Colonic mucosa (tissue), 4 donors: Measurements from ENCODE around the gene GYS2. TPM values are rescaled to one million over a fixed set of nuclear protein-coding genes. Genes with fewer than 3 reads are reported as not detected.

Experiments used
- DNase-seq: peaks from one replicate; pipeline ENCODE4 v3.0.0-alpha.2; 2020
- H3K27ac ChIP-seq: fragments of 200-600 bp; one replicate; pipeline ENCODE4 v1.8.0; 2021
- H3K27me3 ChIP-seq: fragments of 200-600 bp; one replicate; pipeline ENCODE4 v1.8.0; 2021
- H3K36me3 ChIP-seq: fragments of 200-600 bp; one replicate; pipeline ENCODE4 v1.8.0; 2021
- H3K4me1 ChIP-seq: fragments of 200-600 bp; one replicate; pipeline ENCODE4 v1.8.0; 2021; ENCODE audit warnings: mild to moderate bottlenecking
- H3K4me3 ChIP-seq: fragments of 200-600 bp; one replicate; pipeline ENCODE4 v1.8.0; 2021
- H3K9ac ChIP-seq, 2 donors: one replicate each; pipeline ENCODE4 v1.7.0; 2013; ENCODE audit warnings: control low read depth in 2 of 2, low read depth in 2 of 2, low read length in 2 of 2
- H3K9me3 ChIP-seq: fragments of 200-600 bp; one replicate; pipeline ENCODE4 v1.8.0; 2021
- intact Hi-C: fragments of 100-400 bp; cut with DNase I; formaldehyde crosslinking; loops from one replicate; pipeline ENCODE4 v1.14.1; 2022
- total RNA-seq, 2 donors: library from RNA; stranded (reverse); fragmentation: NEBNext Ultra II Directional in 1 of 2; extraction: Animal tissue kit (Norgen Biotek cat#: 25700) in 1 of 2; gene quantifications; one replicate each; pipeline ENCODE4 v1.2.1, GENCODE V29; 2021
- TF ChIP-seq, protein P1 (sequence below): fragments of 200-600 bp; IDR thresholded peaks from one replicate; pipeline ENCODE4 v1.8.0; 2022; ENCODE audit warnings: antibody characterized with exemption, mild to moderate bottlenecking
- donor health status: healthy.
- donor health status: DM: no; HTN: no; CAD: no.
- donor health status: DM: no; HTN: no; CAD: no.

GYS2 gene
- total RNA-seq, 2 donors from 2014 or later: not detected

DNA sequence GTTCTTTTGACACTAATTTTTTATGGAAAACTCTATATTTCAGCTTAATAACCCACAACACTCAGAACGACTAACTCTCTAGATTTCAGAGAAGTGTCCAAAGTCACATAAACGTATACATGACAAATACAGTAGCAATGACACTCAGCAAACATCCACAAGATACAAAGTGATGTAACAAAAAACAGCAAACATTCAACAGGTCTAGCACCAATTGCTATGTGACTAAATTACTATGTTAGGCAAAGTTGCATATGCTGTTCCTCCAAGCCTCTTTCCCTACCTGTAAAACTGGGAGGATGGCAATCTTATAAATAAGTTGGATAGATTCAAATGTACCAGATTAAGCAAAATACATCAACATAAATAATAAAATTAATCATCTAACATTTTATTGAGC lies 104.9 kb downstream of the GYS2 start:
- H3K27me3 ChIP-seq: no peaks in the 10 kb centered on the region
- TF ChIP-seq, protein P1, sequence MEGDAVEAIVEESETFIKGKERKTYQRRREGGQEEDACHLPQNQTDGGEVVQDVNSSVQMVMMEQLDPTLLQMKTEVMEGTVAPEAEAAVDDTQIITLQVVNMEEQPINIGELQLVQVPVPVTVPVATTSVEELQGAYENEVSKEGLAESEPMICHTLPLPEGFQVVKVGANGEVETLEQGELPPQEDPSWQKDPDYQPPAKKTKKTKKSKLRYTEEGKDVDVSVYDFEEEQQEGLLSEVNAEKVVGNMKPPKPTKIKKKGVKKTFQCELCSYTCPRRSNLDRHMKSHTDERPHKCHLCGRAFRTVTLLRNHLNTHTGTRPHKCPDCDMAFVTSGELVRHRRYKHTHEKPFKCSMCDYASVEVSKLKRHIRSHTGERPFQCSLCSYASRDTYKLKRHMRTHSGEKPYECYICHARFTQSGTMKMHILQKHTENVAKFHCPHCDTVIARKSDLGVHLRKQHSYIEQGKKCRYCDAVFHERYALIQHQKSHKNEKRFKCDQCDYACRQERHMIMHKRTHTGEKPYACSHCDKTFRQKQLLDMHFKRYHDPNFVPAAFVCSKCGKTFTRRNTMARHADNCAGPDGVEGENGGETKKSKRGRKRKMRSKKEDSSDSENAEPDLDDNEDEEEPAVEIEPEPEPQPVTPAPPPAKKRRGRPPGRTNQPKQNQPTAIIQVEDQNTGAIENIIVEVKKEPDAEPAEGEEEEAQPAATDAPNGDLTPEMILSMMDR: no peak
- DNase-seq: no peak
- H3K36me3 ChIP-seq: no peaks in the 10 kb centered on the region
- intact Hi-C loops: loop anchor here (10.0 kb wide), 1 partner anchor 55 kb away; no protein-coding TSS in a partner anchor
- peaks cover 11% of the 10 kb centered on the region for H3K4me1 ChIP-seq
- no peak overlapping the region for H3K27ac ChIP-seq
- H3K9me3 ChIP-seq: no peaks in the 10 kb centered on the region
- H3K4me3 ChIP-seq: no peak overlapping the region
- no peak overlapping the region for H3K9ac ChIP-seq

Other genes with a start within 250 kb of the GYS2 start
- gene IAPP, start 231.9 kb downstream of the GYS2 start, total RNA-seq: not detected
- gene PYROXD1, start 167.2 kb downstream of the GYS2 start, total RNA-seq: 10 to 100 TPM; 27.8 to 29.9 TPM
- 10 to 100 TPM; 15.7 to 15.8 TPM for gene RECQL, start 103.2 kb downstream of the GYS2 start, total RNA-seq
- 10 to 100 TPM; 28.3 to 35.5 TPM for gene GOLT1B, start 103.1 kb downstream of the GYS2 start, total RNA-seq
- gene SPX, start 78.6 kb downstream of the GYS2 start, total RNA-seq: not detected
- gene LDHB, start 53.0 kb upstream of the GYS2 start, total RNA-seq: 100 to 1,000 TPM; 330 to 565 TPM
- gene KCNJ8, start 169.9 kb upstream of the GYS2 start, total RNA-seq: 1 to 10 TPM in 1 of 2 donors, under 1 TPM in 1; 0.37 to 1.8 TPM